GM21526 (cell line): ENCODE results near the gene ISCA2.

Source experiments
- ATAC-seq: cut with Tn5 transposase; IDR thresholded peaks from one replicate; pipeline ENCODE4 v1.9.1; 2021; ENCODE audit warnings: moderate library complexity; ENCODE audit not compliant: unreplicated experiment, low FRiP score

Gene ISCA2

DNA sequence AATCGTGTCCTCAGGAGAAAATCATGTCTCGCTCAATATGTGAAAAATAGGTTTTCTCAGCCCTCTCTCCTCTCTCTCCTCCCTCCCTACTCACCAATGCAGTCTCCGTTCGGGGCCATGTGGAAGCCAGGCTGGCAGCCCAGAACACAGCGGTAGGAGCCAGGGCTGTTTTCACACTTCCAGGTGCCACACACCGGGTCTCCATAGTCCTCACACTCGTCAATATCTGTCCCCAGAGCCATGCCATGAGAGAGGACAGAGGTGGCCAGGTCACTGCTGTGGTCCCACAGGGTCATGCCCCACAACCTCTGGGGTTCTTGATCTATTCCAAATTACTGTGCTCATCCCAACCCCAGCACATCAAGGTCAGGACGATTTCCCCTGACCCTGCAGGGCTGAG, 13.5 kb downstream of the ISCA2 start:
- no peak for ATAC-seq

DNA sequence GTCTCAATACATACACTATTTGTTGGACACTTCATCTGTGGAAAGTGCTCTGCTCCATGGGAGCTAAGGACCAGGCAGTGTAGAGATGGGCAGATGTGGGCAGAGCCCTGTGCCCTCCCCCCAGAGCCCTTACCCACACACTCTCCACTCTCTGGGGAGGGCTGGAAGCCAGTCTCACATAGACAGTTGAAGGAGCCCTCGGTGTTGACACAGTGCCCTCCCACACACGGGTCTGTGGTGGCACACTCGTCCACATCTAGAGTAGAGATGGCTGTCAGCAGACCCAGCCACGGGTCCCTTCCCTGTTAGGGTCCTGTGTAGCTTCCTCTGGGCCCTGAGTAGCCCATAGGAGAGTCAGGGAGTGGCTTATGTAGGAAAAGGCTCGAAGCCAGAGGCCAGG, 14.3 kb downstream of the ISCA2 start:
- no peak for ATAC-seq

DNA sequence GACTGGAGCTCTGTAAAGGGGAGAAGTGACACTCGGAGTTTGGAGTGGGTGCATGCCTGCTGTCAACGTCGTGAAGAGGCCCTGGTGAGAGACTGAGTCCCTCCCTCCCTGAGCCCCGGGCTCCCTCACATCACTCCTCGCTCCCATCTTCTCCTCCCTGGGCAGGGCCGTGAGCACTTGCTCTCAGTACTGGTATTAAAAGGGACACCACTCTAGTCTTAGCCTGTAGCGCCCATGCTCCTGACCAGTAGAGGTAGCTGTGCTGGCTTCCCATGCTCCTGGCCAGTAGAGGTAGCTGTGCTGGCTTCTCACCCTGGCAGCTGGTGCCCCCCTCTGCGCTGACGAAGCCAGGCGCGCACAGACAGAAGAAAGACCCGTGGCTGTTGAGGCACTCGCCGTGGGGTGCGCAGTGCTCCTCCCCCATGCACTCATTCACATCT, 14.7 kb downstream of the ISCA2 start:
- no peak for ATAC-seq

GRCh38 chr14:74508844-74509428, 15.4 kb downstream of the ISCA2 start:
- no peak for ATAC-seq

DNA sequence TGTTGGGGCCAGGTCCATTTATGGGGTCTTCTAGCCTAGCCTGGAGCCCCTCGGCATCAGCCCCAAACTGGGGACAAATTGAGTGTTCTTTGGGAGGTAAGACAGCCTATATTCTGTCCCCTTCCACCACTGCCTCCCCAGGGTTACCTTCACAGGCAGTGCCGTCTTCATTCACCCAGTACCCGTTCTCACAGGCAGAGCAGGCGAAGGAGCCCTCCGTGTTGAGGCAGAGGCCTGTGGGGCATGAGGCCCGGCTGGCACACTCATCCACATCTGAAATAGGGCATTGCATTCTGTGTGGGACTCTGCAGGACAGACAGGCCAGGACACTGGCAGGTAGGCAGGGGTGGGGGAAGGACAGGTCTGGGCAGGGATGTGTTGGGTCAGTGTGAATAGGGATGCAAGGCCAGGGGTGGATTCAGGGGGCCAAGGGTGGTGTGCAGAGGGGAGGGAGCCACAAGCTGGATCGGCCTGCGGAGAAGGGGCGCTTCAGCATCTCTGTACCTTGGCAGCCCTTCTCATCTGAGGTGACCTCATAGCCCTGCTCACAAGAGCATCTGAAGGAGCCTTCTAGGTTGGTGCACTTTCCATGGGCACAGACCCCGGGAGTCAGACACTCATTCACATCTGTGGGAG, 16.1 kb downstream of the ISCA2 start:
- ATAC-seq = no peak

DNA sequence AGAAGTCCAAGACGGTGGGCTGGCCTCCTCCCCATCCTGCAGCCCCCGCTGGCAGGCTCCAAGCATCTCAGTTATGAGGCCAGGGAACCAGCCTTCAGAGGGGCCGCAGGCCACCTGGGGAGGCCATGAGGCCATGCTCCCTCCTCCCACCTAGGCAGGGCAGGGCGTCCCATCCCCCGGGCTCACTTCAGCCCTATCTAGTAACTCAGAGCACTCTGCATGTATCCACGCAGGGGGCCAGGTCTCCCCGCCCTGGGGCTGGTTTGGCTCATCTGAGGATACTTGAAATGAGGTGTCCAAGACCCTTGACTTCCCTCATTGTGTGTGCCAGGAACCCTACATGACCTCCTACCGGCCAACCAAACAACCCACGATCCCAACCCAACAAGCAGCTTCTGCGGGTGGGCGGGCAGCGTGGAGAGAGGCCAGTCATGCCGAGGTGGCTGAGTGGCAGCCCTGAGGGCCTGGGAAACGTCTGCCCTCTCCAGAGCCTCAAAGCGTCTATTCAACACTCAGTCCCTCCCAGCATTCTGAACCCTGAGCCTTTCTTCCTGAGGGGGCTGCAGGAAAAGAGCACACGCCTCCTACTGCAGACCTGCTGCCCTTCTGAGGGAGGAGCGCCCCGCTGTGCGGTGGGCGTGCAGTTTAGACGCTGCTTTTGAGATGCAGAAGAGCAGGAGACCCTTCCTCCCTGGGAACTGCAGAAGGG, 16.8 kb downstream of the ISCA2 start:
- no peak for ATAC-seq

DNA sequence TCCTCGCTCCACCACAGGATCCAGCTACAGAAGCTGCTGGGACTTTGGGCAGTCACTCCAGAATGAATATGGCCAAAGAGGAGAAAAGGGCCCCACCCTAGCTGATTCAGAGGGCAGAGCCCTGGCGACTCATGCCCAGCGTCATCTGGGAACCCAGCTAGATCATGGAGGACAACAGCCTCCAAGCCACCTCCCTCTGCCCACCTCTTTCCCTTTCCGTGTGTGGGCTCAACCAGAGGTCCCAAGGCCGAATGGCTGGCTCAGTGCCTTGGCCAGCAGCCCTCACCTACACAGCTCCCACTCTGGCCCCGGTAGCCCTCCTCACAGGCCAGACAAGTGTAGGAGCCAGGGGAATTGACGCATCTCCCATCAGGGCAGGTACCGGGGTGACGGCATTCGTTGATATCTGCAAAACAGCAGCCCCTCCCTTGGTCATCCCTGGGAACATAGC, 17.4 kb downstream of the ISCA2 start:
- no peak for ATAC-seq

DNA sequence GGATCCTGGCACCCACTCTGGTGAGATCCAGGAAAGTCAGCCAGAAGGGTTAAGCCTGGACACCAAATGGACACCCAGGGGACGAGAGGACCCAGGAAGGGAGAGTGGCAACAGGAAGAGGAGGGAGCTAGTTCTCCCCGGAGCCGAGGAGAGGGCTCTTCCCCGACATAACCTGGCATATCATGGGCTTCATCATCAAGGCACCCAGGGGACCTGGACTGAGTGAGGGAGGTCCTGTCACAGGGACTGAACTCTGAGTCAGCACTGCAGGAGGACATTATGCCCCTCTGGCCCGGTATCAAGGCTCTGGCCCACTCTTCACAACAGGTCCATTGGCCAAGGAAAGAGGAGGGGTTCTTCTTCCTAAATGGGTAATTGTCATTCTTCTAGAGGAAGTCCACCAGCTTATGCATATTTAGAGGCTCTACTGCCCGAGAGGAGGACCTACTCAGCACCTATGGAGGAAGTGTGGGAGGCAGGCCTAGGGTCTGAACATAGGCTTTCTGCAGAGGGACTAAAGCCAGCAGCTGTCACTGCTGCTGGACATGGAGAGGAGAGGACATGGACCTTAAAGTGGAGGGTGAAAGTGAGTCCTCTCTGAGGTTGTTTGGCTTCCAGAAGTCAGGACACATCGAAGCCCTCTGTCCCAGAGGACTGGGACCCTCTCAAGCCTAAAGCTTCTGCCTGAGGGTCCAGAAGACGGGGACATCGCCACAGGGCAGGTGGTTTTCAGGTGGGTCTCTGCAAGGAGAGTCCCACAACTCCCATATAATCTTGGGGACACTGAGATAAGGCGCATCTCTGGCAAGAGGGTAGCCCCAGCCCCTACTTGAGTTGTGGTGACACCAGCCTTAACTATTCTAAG, 18.6 kb downstream of the ISCA2 start:
- no peak for ATAC-seq

DNA sequence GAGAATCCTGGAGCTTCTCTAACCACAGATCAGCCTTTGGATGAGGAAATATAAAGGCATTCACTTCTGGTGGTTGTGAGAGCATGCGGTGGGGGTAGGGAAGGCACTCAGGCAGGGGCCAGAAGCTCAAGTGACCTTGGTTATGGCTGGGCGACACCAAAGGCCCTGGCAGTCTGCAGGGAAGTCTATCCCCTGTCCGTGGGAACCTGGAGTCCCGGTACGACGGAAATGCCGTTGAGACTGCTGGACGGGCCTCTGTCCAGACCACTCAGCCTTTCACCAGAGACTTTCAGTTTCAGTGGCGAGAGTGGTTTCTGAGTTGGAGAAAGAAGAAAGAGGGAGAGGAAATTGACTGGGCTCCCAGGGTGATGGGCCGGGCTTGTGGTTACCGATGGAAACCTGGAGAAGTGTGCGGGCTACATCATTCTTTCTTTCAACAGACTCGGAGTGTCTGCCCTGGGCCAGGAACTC, 20.9 kb downstream of the ISCA2 start:
- ATAC-seq = no peak

DNA sequence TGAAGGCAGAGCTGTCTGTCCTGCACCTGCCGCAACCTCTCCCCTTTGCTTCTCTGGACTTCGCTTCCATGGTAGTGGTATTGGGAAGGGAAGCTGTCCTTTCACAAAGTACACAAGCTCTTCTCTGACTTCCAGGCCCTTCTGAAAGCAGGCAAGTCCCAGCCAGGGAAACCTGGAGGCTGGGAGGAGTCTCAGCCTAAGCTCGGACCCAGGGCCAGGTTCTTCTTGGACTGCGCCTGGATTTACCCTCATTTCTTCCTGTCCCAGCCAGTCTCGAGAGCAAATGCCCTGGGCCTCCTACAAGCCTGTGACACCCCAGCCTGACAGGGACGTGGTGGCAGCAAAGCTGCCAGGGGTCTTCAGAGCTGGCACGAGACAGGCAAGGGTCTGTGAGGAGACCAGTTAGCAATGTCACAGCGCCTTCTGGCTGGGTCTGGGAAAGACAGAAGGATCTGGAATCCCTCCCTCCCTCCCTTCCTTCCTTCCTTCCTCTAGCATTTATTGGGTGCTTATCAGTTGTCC, 22.4 kb downstream of the ISCA2 start:
- no peak for ATAC-seq

GRCh38 chr14:74516451-74517160, 23.0 kb downstream of the ISCA2 start:
- ATAC-seq = no peak

GRCh38 chr14:74517731-74518130, 24.2 kb downstream of the ISCA2 start:
- ATAC-seq = no peak

DNA sequence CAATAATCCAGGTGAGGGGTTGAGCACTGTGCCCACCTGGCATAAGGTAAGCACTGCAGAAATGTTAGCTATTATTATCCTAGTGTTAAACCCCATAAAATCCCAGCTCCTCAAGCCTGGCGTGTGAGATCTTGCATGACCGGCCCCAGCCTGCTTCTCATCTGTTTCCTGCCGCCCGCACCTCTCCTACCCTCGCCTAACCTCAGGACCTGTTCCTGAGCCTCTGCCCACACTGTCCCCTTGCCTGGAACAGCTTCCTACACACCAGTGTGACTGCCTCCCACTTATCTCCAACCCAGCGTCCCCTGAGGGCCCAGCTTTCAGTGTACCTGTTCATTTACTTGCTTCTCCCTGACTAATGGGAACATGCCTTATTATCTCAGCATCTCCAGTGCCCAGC, 24.7 kb downstream of the ISCA2 start:
- ATAC-seq = no peak

DNA sequence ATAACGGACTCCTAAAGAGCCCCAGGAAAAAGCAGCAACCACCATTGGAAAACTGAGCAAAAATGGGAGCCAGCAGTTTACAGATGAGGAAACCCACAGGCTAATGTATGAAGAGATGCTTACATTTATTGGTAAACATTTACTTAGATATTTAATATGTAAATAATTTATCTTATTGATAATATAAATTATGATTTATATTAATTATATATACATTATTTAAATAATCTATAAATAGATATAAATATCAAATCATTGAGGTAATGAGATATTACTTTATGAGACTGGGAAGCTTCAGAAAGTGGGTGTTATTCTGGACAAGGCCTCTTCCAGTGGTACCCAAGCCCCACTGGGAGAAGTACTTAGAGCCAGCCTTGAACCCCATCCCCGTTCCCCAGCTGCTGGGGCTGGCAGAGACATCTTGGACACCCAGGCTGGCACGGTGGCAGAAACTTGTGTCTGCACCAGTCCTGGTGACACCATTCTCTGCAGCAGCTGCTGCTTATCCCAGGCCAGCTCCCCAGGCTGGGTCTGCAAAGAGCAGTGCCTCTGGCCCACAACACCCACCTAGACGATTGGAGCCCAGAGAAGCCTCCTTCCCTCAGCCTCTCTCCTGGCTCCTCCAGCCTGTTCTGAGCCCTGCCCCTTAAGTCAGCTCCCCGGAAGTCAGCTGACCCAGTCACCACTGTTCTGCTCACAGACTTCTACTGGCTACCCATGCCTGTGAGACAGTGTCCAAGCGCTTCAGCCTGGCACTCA, 25.9 kb downstream of the ISCA2 start:
- no peak for ATAC-seq

- no peak for ATAC-seq
Observed at GRCh38 chr14:74521756-74522155, 28.2 kb downstream of the ISCA2 start.

GRCh38 chr14:74522740-74523139, 29.2 kb downstream of the ISCA2 start:
- ATAC-seq = no peak

DNA sequence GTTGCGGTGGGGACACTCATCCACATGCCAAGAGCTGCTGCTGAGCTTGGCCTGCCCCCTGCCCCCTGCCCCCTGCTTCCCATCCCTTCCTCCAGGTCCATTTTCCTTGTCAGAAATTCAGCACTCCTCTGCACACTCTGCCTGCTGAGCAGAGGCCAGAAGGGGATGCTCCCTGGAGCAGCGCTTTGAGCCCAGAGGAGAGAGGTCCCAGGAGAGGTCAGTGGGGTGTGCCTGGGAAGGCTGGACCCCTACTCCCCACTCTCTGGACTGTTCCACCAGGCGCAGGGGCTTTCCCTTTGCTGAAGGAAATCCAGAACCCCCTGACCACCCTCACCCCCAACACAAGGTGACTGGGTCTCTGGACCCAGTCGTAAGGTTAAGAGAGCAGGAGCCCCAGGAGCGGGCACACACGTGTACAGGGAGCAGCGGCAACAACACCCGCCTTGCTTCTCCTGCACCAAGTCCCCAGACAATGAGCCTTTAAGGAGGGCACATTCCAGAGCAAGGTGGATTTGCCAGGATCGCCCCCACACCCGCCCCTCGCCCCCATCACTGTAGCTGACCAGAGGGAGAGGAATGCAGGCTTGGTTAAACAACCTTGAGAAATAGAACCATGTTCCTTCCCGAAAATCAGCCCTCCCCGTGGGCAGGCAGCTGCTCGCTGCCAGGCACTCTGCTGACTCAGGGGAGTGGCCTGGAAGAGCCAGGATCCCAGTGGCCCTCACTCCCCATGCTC, 30.7 kb downstream of the ISCA2 start:
- no peak for ATAC-seq

- no peak for ATAC-seq
Observed at GRCh38 chr14:74524812-74525135, 31.2 kb downstream of the ISCA2 start.

DNA sequence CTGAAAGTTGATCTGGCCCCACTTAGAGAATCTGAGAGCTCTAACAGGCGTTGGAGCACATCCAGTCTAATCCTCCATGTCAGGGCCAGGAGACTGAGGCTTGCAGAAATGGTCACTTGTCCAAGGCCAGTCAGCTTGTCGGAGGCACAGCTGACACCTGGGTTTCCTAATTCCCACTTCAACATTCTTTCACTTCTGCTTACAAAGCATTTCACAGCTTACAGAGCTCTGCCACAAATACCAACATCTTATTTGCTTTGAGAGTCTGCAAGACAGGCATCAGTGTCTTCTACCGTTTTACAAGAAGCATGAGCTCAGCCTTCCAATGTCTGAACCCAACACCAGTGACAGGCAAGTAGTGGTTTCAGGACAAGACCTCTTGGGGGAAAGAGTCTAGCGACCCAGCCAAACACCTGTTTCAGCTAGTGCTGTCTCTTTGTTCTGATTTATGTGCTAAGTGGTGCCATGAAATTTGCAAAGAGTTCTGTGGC, 31.8 kb downstream of the ISCA2 start:
- ATAC-seq = no peak
